K562 (cell line): ENCODE measurements around the gene INSM1. TPM values are rescaled to one million over a fixed set of nuclear protein-coding genes. Genes with fewer than 3 reads are reported as not detected.

Experiments
- ATAC-seq: fragments of 200-7000 bp; cut with Tn5 transposase; 3 replicates; pipeline ENCODE4 v1.9.1; 2020; ENCODE audit warnings: moderate library complexity
- BruUV-seq: library from RNA; stranded (reverse); fragments of 400-500 nt; replicated peaks from 2 replicates; lab custom pipeline; 2021; lab: Mats Ljungman, UMichigan
- CTCF ChIA-PET: fragments of 300-600 bp; formaldehyde crosslinking; extraction: SDS; loops from one replicate; lab custom pipeline; 2021; ENCODE audit warnings: low intra/inter-chr PET ratio; lab: Yijun Ruan, JAX
- POLR2A ChIA-PET: fragments of 300-600, 350-650 bp; sonication (Branson Sonifier 250); formaldehyde crosslinking; extraction: SDS; loops from one replicate; lab custom pipeline; 2021; ENCODE audit warnings: antibody characterized with exemption, inconsistent platforms; lab: Yijun Ruan, JAX
- DNase-seq, 4 experiments: peaks; one replicate each; pipeline versions ENCODE4 v3.0.0 to v3.0.0-alpha.2; 2011 to 2018; ENCODE audit warnings: low spot score in 3 of 4, mixed read lengths in 3 of 4; ENCODE audit errors: extremely low read depth in 1 of 4
- FAIRE-seq: peaks from 2 replicates; lab custom pipeline; 2011; peaks lifted over from hg19 to GRCh38; lab: Jason Lieb, UNC
- H2AFZ ChIP-seq: 2 replicates; pipeline ENCODE4 v1.6.0; 2011; ENCODE audit warnings: low read depth, low read length, control low read depth, inconsistent platforms
- H3K27ac ChIP-seq: fragments of 200-600 bp; 3 replicates; pipeline ENCODE4 v1.8.0; 2011; ENCODE audit warnings: low read depth, mild to moderate bottlenecking, control low read depth, inconsistent platforms, low read length, moderate library complexity, mixed read lengths; ENCODE audit errors: extremely low read depth
- H3K27me3 ChIP-seq, 2 experiments: fragments of 300-600 bp in 1 of 2; 2 replicates in 1 of 2; 3 replicates in 1 of 2; pipeline versions ENCODE4 v1.6.0 to v1.8.0; 2011; ENCODE audit warnings: inconsistent platforms in 2 of 2, low read length in 2 of 2, mild to moderate bottlenecking in 1 of 2, mixed read lengths in 1 of 2, moderate library complexity in 1 of 2; ENCODE audit not compliant: control insufficient read depth in 2 of 2, insufficient read depth in 2 of 2
- H3K36me3 ChIP-seq: fragments of 300-600 bp; 3 replicates; pipeline ENCODE4 v1.8.0; 2011; ENCODE audit warnings: mild to moderate bottlenecking, low read length, inconsistent platforms; ENCODE audit not compliant: control insufficient read depth, insufficient read depth
- H3K4me1 ChIP-seq, 2 experiments: fragments of 200-600 bp in 1 of 2; replicated peaks in 1 of 2; 2 replicates in 1 of 2; 3 replicates in 1 of 2; pipeline versions ENCODE4 v1.5.1 to v1.8.0; 2011; ENCODE audit warnings: inconsistent platforms in 2 of 2, low read length in 2 of 2, mild to moderate bottlenecking in 1 of 2, mixed read lengths in 1 of 2, moderate library complexity in 1 of 2; ENCODE audit not compliant: control insufficient read depth in 2 of 2, insufficient read depth in 2 of 2
- H3K4me2 ChIP-seq: 2 replicates; pipeline ENCODE4 v1.6.1; 2011; ENCODE audit warnings: low read length, control low read depth, inconsistent platforms, mixed read lengths; ENCODE audit not compliant: insufficient read depth
- H3K4me3 ChIP-seq: fragments of 200-600 bp; sonication (generic), shearing (Covaris generic); 2 replicates; pipeline ENCODE4 v1.5.1; 2016; ENCODE audit warnings: control low read depth, inconsistent platforms
- H3K79me2 ChIP-seq: fragments of 200-600 bp; 3 replicates; pipeline ENCODE4 v1.8.0; 2011; ENCODE audit warnings: low read length, inconsistent platforms; ENCODE audit not compliant: control insufficient read depth, insufficient read depth
- H3K9ac ChIP-seq, 2 experiments: 2 replicates each; pipeline versions ENCODE4 v1.6.0 to v1.6.1; 2011; ENCODE audit warnings: low read depth in 2 of 2, low read length in 2 of 2, control low read depth in 1 of 2, inconsistent platforms in 1 of 2, mild to moderate bottlenecking in 1 of 2, mixed read lengths in 1 of 2; ENCODE audit not compliant: insufficient read depth in 1 of 2
- H3K9me1 ChIP-seq: one replicate; pipeline ENCODE4 v1.6.0; 2011; ENCODE audit warnings: inconsistent platforms, mild to moderate bottlenecking, low read length, moderate library complexity; ENCODE audit not compliant: control insufficient read depth, insufficient read depth
- H3K9me3 ChIP-seq: replicated peaks from 2 replicates; pipeline ENCODE4 v1.5.1; 2011; ENCODE audit warnings: low read depth, low read length, inconsistent platforms; ENCODE audit not compliant: control insufficient read depth, insufficient read depth
- H4K20me1 ChIP-seq: replicated peaks from 2 replicates; pipeline ENCODE4 v1.6.1; 2011; ENCODE audit warnings: low read length, inconsistent platforms, mixed read lengths; ENCODE audit not compliant: control insufficient read depth, insufficient read depth
- BCL6 ChIP-seq: fragments of 250-450 bp; sonication (Bioruptor Pico); IDR thresholded peaks from 2 replicates; pipeline ENCODE4 v1.4.0; 2020
- CCAR2 ChIP-seq: fragments of 200-400 bp; formaldehyde crosslinking; IDR thresholded peaks from 2 replicates; pipeline ENCODE4 v1.6.1; 2017; ENCODE audit warnings: mild to moderate bottlenecking, low read depth, low read length
- CHD2 ChIP-seq: IDR thresholded peaks from 2 replicates; pipeline ENCODE4 v1.6.1; 2011; ENCODE audit warnings: low read depth, low read length
- COPS2 ChIP-seq: fragments of 450-650 bp; conservative IDR thresholded peaks from 2 replicates; pipeline ENCODE4 v1.6.1; 2016; ENCODE audit warnings: mild to moderate bottlenecking, moderate library complexity
- CXXC5 ChIP-seq: fragments of 250-450 bp; sonication (Bioruptor Pico); IDR thresholded peaks from 2 replicates; pipeline ENCODE4 v1.8.0; 2022; ENCODE audit warnings: inconsistent platforms, mild to moderate bottlenecking, moderate library complexity
- DMBX1 ChIP-seq: fragments of 250-450 bp; sonication (Bioruptor Pico); IDR thresholded peaks from 2 replicates; pipeline ENCODE4 v1.8.0; 2022; ENCODE audit warnings: inconsistent platforms, mild to moderate bottlenecking, moderate library complexity, borderline replicate concordance
- ELF4 ChIP-seq: fragments of 450-650 bp; formaldehyde crosslinking; IDR thresholded peaks from 2 replicates; pipeline ENCODE4 v1.4.0; 2022; ENCODE audit warnings: missing genetic modification characterization
- GABPB1 ChIP-seq: sonication (generic); formaldehyde crosslinking; IDR thresholded peaks from 2 replicates; pipeline ENCODE4 v1.8.0; 2022; ENCODE audit warnings: mild to moderate bottlenecking, missing genetic modification reagents
- GTF2A2 ChIP-seq: IDR thresholded peaks from 2 replicates; pipeline ENCODE4 v1.6.1; 2016; ENCODE audit warnings: mild to moderate bottlenecking, missing genetic modification characterization, missing compliant biosample characterization
- HNRNPH1 ChIP-seq: fragments of 200-400 bp; formaldehyde crosslinking; optimal IDR thresholded peaks from 2 replicates; pipeline ENCODE3; 2017; ENCODE audit warnings: low read depth, mild to moderate bottlenecking, low read length, moderate library complexity
- POLR2AphosphoS5 ChIP-seq: IDR thresholded peaks from 2 replicates; pipeline ENCODE4 v1.6.1; 2011; ENCODE audit warnings: mild to moderate bottlenecking, low read depth, low read length, moderate library complexity; ENCODE audit not compliant: control insufficient read depth, insufficient read depth
- POLR2B ChIP-seq: fragments of 450-650 bp; IDR thresholded peaks from 2 replicates; pipeline ENCODE4 v1.6.1; 2018; ENCODE audit warnings: low read depth; ENCODE audit not compliant: partially characterized antibody
- TAF9B ChIP-seq: fragments of 450-650 bp; IDR thresholded peaks from 2 replicates; pipeline ENCODE4 v1.6.1; 2018; ENCODE audit warnings: mild to moderate bottlenecking; ENCODE audit not compliant: partially characterized antibody
- TEAD1 ChIP-seq, 2 experiments: fragments of 450-650 bp in 1 of 2; sonication (generic) in 1 of 2; formaldehyde crosslinking; IDR thresholded peaks; 2 replicates each; pipeline versions ENCODE4 v1.4.0 to v1.8.0; 2020 to 2022; ENCODE audit warnings: mild to moderate bottlenecking in 2 of 2, missing genetic modification reagents in 1 of 2
- ZC3H8 ChIP-seq: fragments of 450-650 bp; IDR thresholded peaks from 2 replicates; pipeline ENCODE4 v1.6.1; 2017
- ZKSCAN8 ChIP-seq: fragments of 200-800 bp; sonication (Bioruptor generic); IDR thresholded peaks from 2 replicates; pipeline ENCODE4 v1.6.1; 2016; ENCODE audit warnings: missing genetic modification characterization, missing compliant biosample characterization
- WGBS: fragments of 100-300 bp; shearing (Covaris generic); methylation state at CpG from one replicate; pipeline ENCODE4 v1.1.6; 2016; ENCODE audit warnings: low coverage, mixed read lengths; ENCODE audit not compliant: insufficient coverage; ENCODE audit errors: missing lambda C conversion rate; 5-methylcytosine and 5-hydroxymethylcytosine counted together
- in situ Hi-C: fragments of 300-500 bp; cut with MboI; formaldehyde crosslinking; loops from 4 replicates; pipeline ENCODE4 v1.15.0; 2018; ENCODE audit warnings: inconsistent platforms, mixed read lengths
- intact Hi-C: fragments of 100-400 bp; cut with micrococcal nuclease; formaldehyde crosslinking; loops from 2 replicates; pipeline ENCODE4 v1.14.2; 2022
- polyA plus RNA-seq, 8 experiments: library from polyadenylated mRNA; depleted of rRNA in 4 of 8; stranded (reverse) in 5 of 8; unstranded in 3 of 8; fragments of >200 nt; fragmentation: Nextera tagmentation in 2 of 8; fragmentation: Illumina TruSeq in 1 of 8; extraction: Ambion mirVana in 2 of 8; extraction: Trizol in 1 of 8; gene quantifications; 2 replicates each; pipeline versions ENCODE4 v1.2.1 to v1.2.3, GENCODE V29; 2011 to 2014; ENCODE audit warnings: inconsistent platforms in 1 of 8, missing spikeins in 1 of 8
- total RNA-seq, 7 experiments: library from RNA; depleted of rRNA in 6 of 7; stranded (reverse); fragments of >200 nt in 6 of 7; fragmentation: Illumina TruSeq in 2 of 7; extraction: Trizol in 2 of 7; gene quantifications; 2 replicates each; pipeline versions ENCODE4 v1.2.1 to v1.2.3, GENCODE V29; 2011 to 2021; ENCODE audit warnings: low replicate concordance in 1 of 7
- TF ChIP-seq, protein P1 (sequence below): sonication (generic); formaldehyde crosslinking; IDR thresholded peaks from 2 replicates; pipeline ENCODE4 v1.8.1; 2022; ENCODE audit warnings: missing genetic modification reagents
- TF ChIP-seq, protein P2 (sequence below): fragments of 450-650 bp; IDR thresholded peaks from 2 replicates; pipeline ENCODE4 v1.6.1; 2017; ENCODE audit warnings: mild to moderate bottlenecking, moderate library complexity
- TF ChIP-seq, protein P3 (sequence below): fragments of 450-650 bp; formaldehyde crosslinking; IDR thresholded peaks from 2 replicates; pipeline ENCODE4 v1.4.0; 2022; ENCODE audit warnings: missing genetic modification characterization

INSM1 gene
- total and polyA plus RNA-seq, 9 of the 15 experiments (the other 6 are each of a cell fraction or from before 2014, with no cell fraction given): not detected

- FAIRE-seq (no peak), DNase-seq (no peak), ATAC-seq (no peak)
- Histone ChIP-seq H3K9me3 (no peaks in the 10 kb centered on the region), H4K20me1 (no peaks in the 10 kb centered on the region), H3K79me2 (no peaks in the 10 kb centered on the region), H3K27ac (no peak overlapping the region), H3K9me1 (no peaks in the 10 kb centered on the region), H3K9ac (no peak overlapping the region), H3K4me2 (no peak overlapping the region), H2AFZ (no peak overlapping the region), H3K4me1 (no peaks in the 10 kb centered on the region), H3K27me3 (peaks cover 0 to 7% of the 10 kb centered on the region in 2 experiments; a peak in 1 of 5 replicates), H3K36me3 (no peaks in the 10 kb centered on the region), H3K4me3 (no peak overlapping the region)
- POLR2A ChIA-PET: no interaction called here
- WGBS: 0% methylated on average over 5 of the region's 6 CpGs
- CTCF ChIA-PET: no interaction called here
- in situ Hi-C loops (no loop called here), intact Hi-C loops (no loop called here)
- TF ChIP-seq, protein P1, sequence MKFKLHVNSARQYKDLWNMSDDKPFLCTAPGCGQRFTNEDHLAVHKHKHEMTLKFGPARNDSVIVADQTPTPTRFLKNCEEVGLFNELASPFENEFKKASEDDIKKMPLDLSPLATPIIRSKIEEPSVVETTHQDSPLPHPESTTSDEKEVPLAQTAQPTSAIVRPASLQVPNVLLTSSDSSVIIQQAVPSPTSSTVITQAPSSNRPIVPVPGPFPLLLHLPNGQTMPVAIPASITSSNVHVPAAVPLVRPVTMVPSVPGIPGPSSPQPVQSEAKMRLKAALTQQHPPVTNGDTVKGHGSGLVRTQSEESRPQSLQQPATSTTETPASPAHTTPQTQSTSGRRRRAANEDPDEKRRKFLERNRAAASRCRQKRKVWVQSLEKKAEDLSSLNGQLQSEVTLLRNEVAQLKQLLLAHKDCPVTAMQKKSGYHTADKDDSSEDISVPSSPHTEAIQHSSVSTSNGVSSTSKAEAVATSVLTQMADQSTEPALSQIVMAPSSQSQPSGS (CRISPR knock-in tag): no peak
- TF ChIP-seq, protein P2, sequence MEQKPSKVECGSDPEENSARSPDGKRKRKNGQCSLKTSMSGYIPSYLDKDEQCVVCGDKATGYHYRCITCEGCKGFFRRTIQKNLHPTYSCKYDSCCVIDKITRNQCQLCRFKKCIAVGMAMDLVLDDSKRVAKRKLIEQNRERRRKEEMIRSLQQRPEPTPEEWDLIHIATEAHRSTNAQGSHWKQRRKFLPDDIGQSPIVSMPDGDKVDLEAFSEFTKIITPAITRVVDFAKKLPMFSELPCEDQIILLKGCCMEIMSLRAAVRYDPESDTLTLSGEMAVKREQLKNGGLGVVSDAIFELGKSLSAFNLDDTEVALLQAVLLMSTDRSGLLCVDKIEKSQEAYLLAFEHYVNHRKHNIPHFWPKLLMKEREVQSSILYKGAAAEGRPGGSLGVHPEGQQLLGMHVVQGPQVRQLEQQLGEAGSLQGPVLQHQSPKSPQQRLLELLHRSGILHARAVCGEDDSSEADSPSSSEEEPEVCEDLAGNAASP: no peak
- no peak for TF ChIP-seq HNRNPH1
- no peak for TF ChIP-seq TEAD1 (CRISPR knock-in tag; IDR thresholded peaks at IDR 0.05)
- TF ChIP-seq GABPB1 (CRISPR knock-in tag): no peak
- TF ChIP-seq CCAR2: no peak
- TF ChIP-seq CXXC5 (CRISPR knock-in tag): no peak
- TF ChIP-seq ZC3H8: no peak
- no peak for TF ChIP-seq TAF9B
- TF ChIP-seq POLR2AphosphoS5: no peak
- no peak for TF ChIP-seq POLR2B
- TF ChIP-seq CHD2: no peak
- no peak for TF ChIP-seq BCL6
- TF ChIP-seq ELF4 (CRISPR knock-in tag): no peak
- TF ChIP-seq, protein P3, sequence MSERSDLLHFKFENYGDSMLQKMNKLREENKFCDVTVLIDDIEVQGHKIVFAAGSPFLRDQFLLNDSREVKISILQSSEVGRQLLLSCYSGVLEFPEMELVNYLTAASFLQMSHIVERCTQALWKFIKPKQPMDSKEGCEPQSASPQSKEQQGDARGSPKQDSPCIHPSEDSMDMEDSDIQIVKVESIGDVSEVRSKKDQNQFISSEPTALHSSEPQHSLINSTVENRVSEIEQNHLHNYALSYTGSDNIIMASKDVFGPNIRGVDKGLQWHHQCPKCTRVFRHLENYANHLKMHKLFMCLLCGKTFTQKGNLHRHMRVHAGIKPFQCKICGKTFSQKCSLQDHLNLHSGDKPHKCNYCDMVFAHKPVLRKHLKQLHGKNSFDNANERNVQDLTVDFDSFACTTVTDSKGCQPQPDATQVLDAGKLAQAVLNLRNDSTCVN: no peak
- no peak for TF ChIP-seq DMBX1
- no peak for TF ChIP-seq COPS2
- TF ChIP-seq ZKSCAN8: no peak
- TF ChIP-seq GTF2A2 (tag): no peak
- BruUV-seq: no TSS peak
Measured at GRCh38 chr20:20327746-20328145, 40.2 kb upstream of the INSM1 start.
